ENCODE measurements around the gene C1orf159. TPM values are rescaled to one million over a fixed set of nuclear protein-coding genes. Genes with fewer than 3 reads are reported as not detected.

Gene C1orf159
- total and polyA plus RNA-seq, 2 donors (not counting 1 experiment from before 2014, with no cell fraction given): 2.6 to 3.3 TPM

- DNase-seq (ENCODE audit: low read depth in 2 of 2): peak; percentile 45 to 63
- H3K9me3 ChIP-seq (ENCODE audit: control insufficient read depth, insufficient read depth, low read depth, low read length): no peaks in the 10 kb centered on the region
- H2AFZ ChIP-seq (ENCODE audit: low read length): peak overlapping the region; percentile 65
- no peak overlapping the region for H3K27ac ChIP-seq (ENCODE audit: insufficient read depth, low read length)
- TF ChIP-seq EZH2 (IDR thresholded peaks at IDR 0.05; ENCODE audit: low read length, missing control alignments): no peak
- TF ChIP-seq, protein P1, sequence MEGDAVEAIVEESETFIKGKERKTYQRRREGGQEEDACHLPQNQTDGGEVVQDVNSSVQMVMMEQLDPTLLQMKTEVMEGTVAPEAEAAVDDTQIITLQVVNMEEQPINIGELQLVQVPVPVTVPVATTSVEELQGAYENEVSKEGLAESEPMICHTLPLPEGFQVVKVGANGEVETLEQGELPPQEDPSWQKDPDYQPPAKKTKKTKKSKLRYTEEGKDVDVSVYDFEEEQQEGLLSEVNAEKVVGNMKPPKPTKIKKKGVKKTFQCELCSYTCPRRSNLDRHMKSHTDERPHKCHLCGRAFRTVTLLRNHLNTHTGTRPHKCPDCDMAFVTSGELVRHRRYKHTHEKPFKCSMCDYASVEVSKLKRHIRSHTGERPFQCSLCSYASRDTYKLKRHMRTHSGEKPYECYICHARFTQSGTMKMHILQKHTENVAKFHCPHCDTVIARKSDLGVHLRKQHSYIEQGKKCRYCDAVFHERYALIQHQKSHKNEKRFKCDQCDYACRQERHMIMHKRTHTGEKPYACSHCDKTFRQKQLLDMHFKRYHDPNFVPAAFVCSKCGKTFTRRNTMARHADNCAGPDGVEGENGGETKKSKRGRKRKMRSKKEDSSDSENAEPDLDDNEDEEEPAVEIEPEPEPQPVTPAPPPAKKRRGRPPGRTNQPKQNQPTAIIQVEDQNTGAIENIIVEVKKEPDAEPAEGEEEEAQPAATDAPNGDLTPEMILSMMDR (conservative IDR thresholded peaks at IDR 0.05 in 1 of 2, IDR thresholded peaks at IDR 0.05 in 1 of 2; ENCODE audit: low read depth in 1 of 2, low read length in 2 of 2): peak; percentile 67 to 78
- H4K20me1 ChIP-seq (ENCODE audit: control insufficient read depth, extremely low read depth, insufficient read depth, low read length): no peaks in the 10 kb centered on the region
- H3K36me3 ChIP-seq (ENCODE audit: control insufficient read depth, insufficient read depth, low read length): no peaks in the 10 kb centered on the region
- no peak overlapping the region for H3K9ac ChIP-seq (ENCODE audit: insufficient read depth, low read length)
- H3K4me3 ChIP-seq (replicated peaks in 1 of 4; ENCODE audit: control extremely low read depth in 1 of 4, insufficient read depth in 1 of 4, low read depth in 3 of 4, low read length in 4 of 4): peak overlapping the region in 1 of 4 experiments; percentile 10
- no peaks in the 10 kb centered on the region for H3K27me3 ChIP-seq (ENCODE audit: control insufficient read depth, insufficient read depth, low read length)
- H3K4me2 ChIP-seq (ENCODE audit: extremely low read depth, insufficient read depth, low read length): peak overlapping the region; percentile 73
- no peaks in the 10 kb centered on the region for H3K79me2 ChIP-seq (ENCODE audit: control insufficient read depth, insufficient read depth, low read length)
- H3K4me1 ChIP-seq (ENCODE audit: control insufficient read depth, extremely low read depth, insufficient read depth, low read length): no peaks in the 10 kb centered on the region
Observed at GRCh38 chr1:1122078-1122811, 6.4 kb upstream of the C1orf159 start.

DNA sequence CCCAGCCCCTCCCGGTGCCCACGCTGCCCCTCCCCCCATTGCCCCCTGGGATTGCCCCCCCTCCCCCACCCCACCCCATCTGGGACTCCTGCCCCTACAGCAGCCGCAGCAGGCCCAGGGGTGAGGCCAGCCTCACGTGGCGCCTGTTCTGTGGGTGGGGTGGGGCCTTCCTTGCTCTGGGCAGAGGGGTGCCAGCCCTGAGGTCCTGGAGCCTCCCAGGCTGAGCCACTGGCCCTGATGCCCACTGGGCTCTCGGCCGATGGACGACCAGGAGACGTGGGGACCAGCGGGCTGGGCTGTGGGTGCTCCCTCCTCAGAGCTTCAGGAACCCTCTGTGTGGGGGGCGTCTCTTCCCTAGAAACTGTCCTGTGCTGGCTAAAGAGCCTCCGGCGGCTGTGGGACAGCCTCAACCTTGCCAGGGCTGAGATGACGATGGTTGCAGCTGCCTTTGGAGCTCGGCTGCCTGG is 5.8 kb upstream of the C1orf159 start:
- H4K20me1 ChIP-seq (ENCODE audit: control insufficient read depth, extremely low read depth, insufficient read depth, low read length): no peaks in the 10 kb centered on the region
- H3K27ac ChIP-seq (ENCODE audit: insufficient read depth, low read length): no peak overlapping the region
- H3K4me1 ChIP-seq (ENCODE audit: control insufficient read depth, extremely low read depth, insufficient read depth, low read length): no peaks in the 10 kb centered on the region
- no peaks in the 10 kb centered on the region for H3K27me3 ChIP-seq (ENCODE audit: control insufficient read depth, insufficient read depth, low read length)
- peak overlapping the region; percentile 73 for H3K4me2 ChIP-seq (ENCODE audit: extremely low read depth, insufficient read depth, low read length)
- H2AFZ ChIP-seq (ENCODE audit: low read length): no peak overlapping the region
- H3K9me3 ChIP-seq (ENCODE audit: control insufficient read depth, insufficient read depth, low read depth, low read length): no peaks in the 10 kb centered on the region
- DNase-seq (ENCODE audit: low read depth in 2 of 2): no peak
- H3K36me3 ChIP-seq (ENCODE audit: control insufficient read depth, insufficient read depth, low read length): no peaks in the 10 kb centered on the region
- H3K4me3 ChIP-seq (replicated peaks in 1 of 4; ENCODE audit: control extremely low read depth in 1 of 4, insufficient read depth in 1 of 4, low read depth in 3 of 4, low read length in 4 of 4): peak overlapping the region in 1 of 4 experiments; percentile 10
- TF ChIP-seq, protein P1 (conservative IDR thresholded peaks at IDR 0.05 in 1 of 2, IDR thresholded peaks at IDR 0.05 in 1 of 2; ENCODE audit: low read depth in 1 of 2, low read length in 2 of 2): no peak
- TF ChIP-seq EZH2 (IDR thresholded peaks at IDR 0.05; ENCODE audit: low read length, missing control alignments): no peak
- no peaks in the 10 kb centered on the region for H3K79me2 ChIP-seq (ENCODE audit: control insufficient read depth, insufficient read depth, low read length)
- no peak overlapping the region for H3K9ac ChIP-seq (ENCODE audit: insufficient read depth, low read length)

- Histone ChIP-seq H3K4me1 (ENCODE audit: control insufficient read depth, extremely low read depth, insufficient read depth, low read length) (no peaks in the 10 kb centered on the region), H3K36me3 (ENCODE audit: control insufficient read depth, insufficient read depth, low read length) (no peaks in the 10 kb centered on the region), H2AFZ (ENCODE audit: low read length) (no peak overlapping the region), H3K27ac (ENCODE audit: insufficient read depth, low read length) (no peak overlapping the region), H3K27me3 (ENCODE audit: control insufficient read depth, insufficient read depth, low read length) (no peaks in the 10 kb centered on the region), H3K4me2 (ENCODE audit: extremely low read depth, insufficient read depth, low read length) (no peak overlapping the region), H3K9ac (ENCODE audit: insufficient read depth, low read length) (no peak overlapping the region), H4K20me1 (ENCODE audit: control insufficient read depth, extremely low read depth, insufficient read depth, low read length) (no peaks in the 10 kb centered on the region), H3K9me3 (ENCODE audit: control insufficient read depth, insufficient read depth, low read depth, low read length) (no peaks in the 10 kb centered on the region), H3K4me3 (replicated peaks in 1 of 4; ENCODE audit: control extremely low read depth in 1 of 4, insufficient read depth in 1 of 4, low read depth in 3 of 4, low read length in 4 of 4) (no peak overlapping the region), H3K79me2 (ENCODE audit: control insufficient read depth, insufficient read depth, low read length) (no peaks in the 10 kb centered on the region)
- no peak for TF ChIP-seq EZH2 (IDR thresholded peaks at IDR 0.05; ENCODE audit: low read length, missing control alignments)
- TF ChIP-seq, protein P1 (conservative IDR thresholded peaks at IDR 0.05 in 1 of 2, IDR thresholded peaks at IDR 0.05 in 1 of 2; ENCODE audit: low read depth in 1 of 2, low read length in 2 of 2): no peak
- no peak for DNase-seq (ENCODE audit: low read depth in 2 of 2)
Observed at GRCh38 chr1:1120866-1121591, 5.1 kb upstream of the C1orf159 start.
